H1 (cell line): Measurements from ENCODE around the gene DHDH. TPM values are rescaled to one million over a fixed set of nuclear protein-coding genes. Genes with fewer than 3 reads are reported as not detected.

Experiments
- CTCF ChIA-PET: fragments of 300-600 bp; sonication (Branson Sonifier 250); formaldehyde crosslinking; loops from one replicate; lab custom pipeline; 2021; ENCODE audit not compliant: partially characterized antibody; lab: Charles Lee
- POLR2A ChIA-PET: fragments of 300-600 bp; sonication (Branson Sonifier 250); formaldehyde crosslinking; loops from one replicate; lab custom pipeline; 2021; ENCODE audit warnings: inconsistent platforms; ENCODE audit not compliant: partially characterized antibody; lab: Charles Lee
- DNase-seq, 2 experiments: peaks; one replicate each; pipeline versions ENCODE4 v3.0.0 to v3.0.0-alpha.2; 2010 to 2022; ENCODE audit warnings: low spot score in 2 of 2, low read depth in 1 of 2, mixed read lengths in 1 of 2
- FAIRE-seq: peaks from 2 replicates; lab custom pipeline; 2011; peaks lifted over from hg19 to GRCh38; lab: Jason Lieb, UNC
- H2AFZ ChIP-seq: 2 replicates; pipeline ENCODE4 v1.8.1; 2012; ENCODE audit warnings: low read length, inconsistent platforms
- H2AK5ac ChIP-seq: 2 replicates; pipeline ENCODE4 v1.6.1; 2013; ENCODE audit warnings: low read depth, low read length
- H2BK120ac ChIP-seq: replicated peaks from 2 replicates; pipeline ENCODE3; 2013; ENCODE audit warnings: low read depth, low read length, inconsistent platforms
- H2BK12ac ChIP-seq: 2 replicates; pipeline ENCODE4 v1.6.1; 2013; ENCODE audit warnings: low read depth, low read length
- H2BK15ac ChIP-seq: 2 replicates; pipeline ENCODE4 v1.6.1; 2013; ENCODE audit warnings: low read length
- H2BK20ac ChIP-seq: 2 replicates; pipeline ENCODE4 v1.6.1; 2013; ENCODE audit warnings: low read length
- H2BK5ac ChIP-seq: 2 replicates; pipeline ENCODE4 v1.6.1; 2013; ENCODE audit warnings: low read depth, low read length
- H3K14ac ChIP-seq: 2 replicates; pipeline ENCODE4 v1.6.1; 2013; ENCODE audit warnings: inconsistent platforms; ENCODE audit not compliant: insufficient read length
- H3K18ac ChIP-seq: 2 replicates; pipeline ENCODE4 v1.6.1; 2013; ENCODE audit warnings: low read length; ENCODE audit errors: extremely low read depth
- H3K23ac ChIP-seq: 2 replicates; pipeline ENCODE4 v1.6.1; 2013; ENCODE audit warnings: inconsistent platforms; ENCODE audit not compliant: insufficient read length
- H3K23me2 ChIP-seq: 2 replicates; pipeline ENCODE4 v1.6.1; 2013; ENCODE audit warnings: low read depth, low read length
- H3K27ac ChIP-seq: 2 replicates; pipeline ENCODE4 v1.6.1; 2011; ENCODE audit warnings: low read depth, low read length, inconsistent platforms
- H3K27me3 ChIP-seq, 4 experiments: replicated peaks in 1 of 4; 1 replicate in 1 of 4; 2 replicates in 3 of 4; pipeline versions ENCODE4 v1.6.1 to v1.8.1; 2011 to 2013; ENCODE audit warnings: low read length in 3 of 4, mild to moderate bottlenecking in 3 of 4, inconsistent platforms in 2 of 4, mixed read lengths in 2 of 4, moderate library complexity in 1 of 4; ENCODE audit not compliant: control insufficient read depth in 3 of 4, insufficient read depth in 3 of 4; ENCODE audit errors: extremely low read depth in 1 of 4
- H3K36me3 ChIP-seq, 4 experiments: 2 replicates each; pipeline versions ENCODE4 v1.6.1 to v1.8.1; 2011 to 2013; ENCODE audit warnings: mild to moderate bottlenecking in 4 of 4, low read length in 3 of 4, moderate library complexity in 2 of 4, control low read depth in 1 of 4, inconsistent platforms in 1 of 4; ENCODE audit not compliant: insufficient read depth in 4 of 4, control insufficient read depth in 2 of 4
- H3K4ac ChIP-seq: replicated peaks from 2 replicates; pipeline ENCODE3; 2013; ENCODE audit warnings: low read length, low read depth, mixed read lengths, inconsistent platforms; ENCODE audit not compliant: insufficient read length
- H3K4me1 ChIP-seq, 4 experiments: replicated peaks in 1 of 4; 1 replicate in 1 of 4; 2 replicates in 3 of 4; pipeline versions ENCODE4 v1.6.1 to v1.8.1; 2011 to 2013; ENCODE audit warnings: low read length in 3 of 4, inconsistent platforms in 2 of 4, mixed read lengths in 1 of 4; ENCODE audit not compliant: insufficient read depth in 4 of 4, control insufficient read depth in 3 of 4
- H3K4me2 ChIP-seq, 2 experiments: 2 replicates each; pipeline versions ENCODE4 v1.6.1 to v1.8.1; 2011 to 2013; ENCODE audit warnings: low read depth in 2 of 2, low read length in 2 of 2, control low read depth in 1 of 2, inconsistent platforms in 1 of 2, mild to moderate bottlenecking in 1 of 2; ENCODE audit not compliant: insufficient read depth in 1 of 2
- H3K4me3 ChIP-seq, 4 experiments: fragments of 200-600, 300-600 bp in 1 of 4; sonication (generic), shearing (Covaris generic), sonication (Bioruptor Twin) in 1 of 4; 2 replicates each; pipeline versions ENCODE4 v1.5.1 to v1.8.1; 2011 to 2016; ENCODE audit warnings: low read length in 4 of 4, low read depth in 3 of 4, control low read depth in 2 of 4, inconsistent platforms in 2 of 4, mild to moderate bottlenecking in 2 of 4, mixed read lengths in 1 of 4, moderate library complexity in 1 of 4; ENCODE audit not compliant: insufficient read depth in 2 of 4; ENCODE audit errors: extremely low read depth in 1 of 4
- H3K56ac ChIP-seq: replicated peaks from 2 replicates; pipeline ENCODE3; 2013; ENCODE audit warnings: low read depth, mild to moderate bottlenecking, mixed read lengths, low read length, inconsistent platforms; ENCODE audit not compliant: insufficient read length
- H3K79me1 ChIP-seq: 2 replicates; pipeline ENCODE4 v1.6.1; 2013; ENCODE audit warnings: low read depth, low read length, control low read depth
- H3K79me2 ChIP-seq, 2 experiments: 2 replicates each; pipeline versions ENCODE4 v1.6.1 to v1.8.1; 2012 to 2013; ENCODE audit warnings: low read length in 2 of 2, mild to moderate bottlenecking in 2 of 2, inconsistent platforms in 1 of 2; ENCODE audit not compliant: insufficient read depth in 2 of 2, control insufficient read depth in 1 of 2
- H3K9ac ChIP-seq, 4 experiments: replicated peaks in 1 of 4; 1 replicate in 1 of 4; 2 replicates in 3 of 4; pipeline versions ENCODE4 v1.6.1 to v1.8.1; 2011 to 2013; ENCODE audit warnings: low read depth in 3 of 4, low read length in 3 of 4, control low read depth in 2 of 4, mild to moderate bottlenecking in 2 of 4, moderate library complexity in 2 of 4, inconsistent platforms in 1 of 4; ENCODE audit errors: extremely low read depth in 1 of 4
- H3K9me3 ChIP-seq, 2 experiments: 2 replicates each; pipeline versions ENCODE4 v1.6.1 to v1.8.1; 2012 to 2013; ENCODE audit warnings: mild to moderate bottlenecking in 2 of 2, moderate library complexity in 2 of 2, control low read depth in 1 of 2, inconsistent platforms in 1 of 2, low read depth in 1 of 2, low read length in 1 of 2, mixed read lengths in 1 of 2; ENCODE audit not compliant: insufficient read depth in 2 of 2
- H4K20me1 ChIP-seq, 2 experiments: replicated peaks in 1 of 2; 2 replicates each; pipeline versions ENCODE3 to v1.8.1; 2011 to 2013; ENCODE audit warnings: inconsistent platforms in 2 of 2, low read length in 2 of 2, mild to moderate bottlenecking in 1 of 2; ENCODE audit not compliant: insufficient read depth in 2 of 2, control insufficient read depth in 1 of 2
- H4K5ac ChIP-seq: 2 replicates; pipeline ENCODE4 v1.6.1; 2013; ENCODE audit warnings: low read length, low read depth, mixed read lengths, inconsistent platforms; ENCODE audit not compliant: insufficient read length
- H4K8ac ChIP-seq: 2 replicates; pipeline ENCODE4 v1.8.0; 2013; ENCODE audit warnings: mild to moderate bottlenecking, moderate library complexity, low read length, inconsistent platforms; ENCODE audit not compliant: insufficient read depth; ENCODE audit errors: extremely low read depth
- H4K91ac ChIP-seq: replicated peaks from 2 replicates; pipeline ENCODE3; 2013; ENCODE audit warnings: low read length, mixed read lengths, inconsistent platforms; ENCODE audit not compliant: insufficient read length
- SIN3A ChIP-seq, 2 experiments: IDR thresholded peaks in 1 of 2; conservative IDR thresholded peaks in 1 of 2; 2 replicates each; pipeline ENCODE4 v1.6.1; 2011 to 2012; ENCODE audit warnings: low read length in 2 of 2, improper control_type of control experiment in 1 of 2, low read depth in 1 of 2, mild to moderate bottlenecking in 1 of 2
- TAF1 ChIP-seq: IDR thresholded peaks from 2 replicates; pipeline ENCODE4 v1.6.1; 2011; ENCODE audit warnings: mild to moderate bottlenecking, low read depth, low read length
- WGBS, 2 experiments: shearing (Covaris generic) in 1 of 2; methylation state at CpG; one replicate each; pipeline versions ENCODE4 v1.1.6 to v1.1.7; 2013 to 2015; ENCODE audit warnings: low lambda C conversion rate in 2 of 2, mixed read lengths in 2 of 2, inconsistent platforms in 1 of 2, low coverage in 1 of 2, missing lambda C conversion rate in 1 of 2; ENCODE audit not compliant: insufficient replicate concordance in 2 of 2, insufficient coverage in 1 of 2, insufficient read length in 1 of 2; ENCODE audit errors: extremely low coverage in 1 of 2, missing lambda C conversion rate in 1 of 2; 5-methylcytosine and 5-hydroxymethylcytosine counted together
- polyA plus RNA-seq, 7 experiments: library from polyadenylated mRNA; depleted of rRNA in 3 of 7; stranded (reverse) in 5 of 7; unstranded in 2 of 7; fragments of >200 nt in 5 of 7; fragments of 200-250 nt in 2 of 7; gene quantifications; 1 replicate in 5 of 7; 2 replicates in 1 of 7; 4 replicates in 1 of 7; pipeline versions ENCODE4 v1.2.1 to v1.2.3, GENCODE V29; 2011 to 2013; ENCODE audit warnings: missing spikeins in 2 of 7, mixed read lengths in 2 of 7
- total RNA-seq: library from RNA; stranded (reverse); fragmentation: NEBNext Ultra II Directional; extraction: Animal tissue kit (Norgen Biotek cat#: 25700); gene quantifications from 2 replicates; pipeline ENCODE4 v1.2.1, GENCODE V29; 2021

The DHDH gene
- total and polyA plus RNA-seq, 2 of the 8 experiments (the other 6 are each of a cell fraction or from before 2014, with no cell fraction given) = 2.2 to 2.8 TPM

GRCh38 chr19:48991873-48992580 is 58.5 kb downstream of the DHDH start:
- CTCF ChIA-PET = interaction anchor here (0.6 to 2.6 kb wide), 14 partner anchors 10 to 187 kb away, joined by 3 to 19 read pairs (median 4); partner anchors contain the start of gene HSD17B14
- no peak overlapping the region for H2AK5ac ChIP-seq
- no peak overlapping the region for H2BK12ac ChIP-seq
- peaks cover 15% of the 10 kb centered on the region for H3K79me1 ChIP-seq
- no peak overlapping the region for H3K27ac ChIP-seq
- peaks cover 0 to 13% of the 10 kb centered on the region in 2 experiments for H4K20me1 ChIP-seq
- peaks cover 11 to 31% of the 10 kb centered on the region in 2 experiments; a peak in 3 of 4 replicates for H3K79me2 ChIP-seq
- no peak overlapping the region for H4K8ac ChIP-seq
- FAIRE-seq (no peak), DNase-seq (no peak)
- no peak overlapping the region for H2AFZ ChIP-seq
- TF ChIP-seq TAF1 (no peak), SIN3A (conservative IDR thresholded peaks at IDR 0.05 in 1 of 2, IDR thresholded peaks at IDR 0.05 in 1 of 2; ENCODE audit: low read depth in 1 of 2, low read length in 2 of 2) (0 out of 4 replicates have a peak, but pooled peaks of 1 of the 2 experiments have one; percentile 18)
- no peak overlapping the region for H3K4ac ChIP-seq
- no peak overlapping the region for H2BK20ac ChIP-seq
- peak overlapping the region in 3 of 4 experiments; percentile 25 to 75 (median 73); a peak in 5 of 7 replicates for H3K9ac ChIP-seq
- no peak overlapping the region for H2BK15ac ChIP-seq
- H3K23me2 ChIP-seq = peaks cover 8% of the 10 kb centered on the region; the same call in 1 of the 2 replicates
- H3K9me3 ChIP-seq = no peaks in the 10 kb centered on the region
- H3K56ac ChIP-seq = no peak overlapping the region
- peak overlapping the region; percentile 87 to 91 for H3K4me2 ChIP-seq
- H3K4me1 ChIP-seq = peaks cover 0 to 3% (median 0%) of the 10 kb centered on the region in 4 experiments; a peak in 2 of 7 replicates
- H4K5ac ChIP-seq = peak overlapping the region; percentile 50
- peak overlapping the region; percentile 66 to 97 (median 92) for H3K4me3 ChIP-seq
- no peak overlapping the region for H2BK120ac ChIP-seq
- H3K27me3 ChIP-seq = no peaks in the 10 kb centered on the region
- peak overlapping the region; percentile 35; the same call in 1 of the 2 replicates for H2BK5ac ChIP-seq
- H3K36me3 ChIP-seq = peaks cover 0 to 13% (median 5%) of the 10 kb centered on the region in 4 experiments; a peak in 4 of 8 replicates
- POLR2A ChIA-PET = interaction anchor here (1.2 to 4.4 kb wide), 10 partner anchors 9 to 155 kb away, joined by 3 to 37 read pairs (median 4); partner anchors contain the start of genes FTL, NUCB1 and PPP1R15A
- H3K23ac ChIP-seq = no peak overlapping the region
- no peak overlapping the region for H3K14ac ChIP-seq
- WGBS, 2 experiments = 47% methylated on average over 7 of the region's 8 CpGs; no CpG with 5 or more reads in 1 of the 2 experiments
- H3K18ac ChIP-seq = no peak overlapping the region; the same call in 1 of the 2 replicates
- no peak overlapping the region for H4K91ac ChIP-seq
